ENCODE results near the gene ZNF532.

DNA sequence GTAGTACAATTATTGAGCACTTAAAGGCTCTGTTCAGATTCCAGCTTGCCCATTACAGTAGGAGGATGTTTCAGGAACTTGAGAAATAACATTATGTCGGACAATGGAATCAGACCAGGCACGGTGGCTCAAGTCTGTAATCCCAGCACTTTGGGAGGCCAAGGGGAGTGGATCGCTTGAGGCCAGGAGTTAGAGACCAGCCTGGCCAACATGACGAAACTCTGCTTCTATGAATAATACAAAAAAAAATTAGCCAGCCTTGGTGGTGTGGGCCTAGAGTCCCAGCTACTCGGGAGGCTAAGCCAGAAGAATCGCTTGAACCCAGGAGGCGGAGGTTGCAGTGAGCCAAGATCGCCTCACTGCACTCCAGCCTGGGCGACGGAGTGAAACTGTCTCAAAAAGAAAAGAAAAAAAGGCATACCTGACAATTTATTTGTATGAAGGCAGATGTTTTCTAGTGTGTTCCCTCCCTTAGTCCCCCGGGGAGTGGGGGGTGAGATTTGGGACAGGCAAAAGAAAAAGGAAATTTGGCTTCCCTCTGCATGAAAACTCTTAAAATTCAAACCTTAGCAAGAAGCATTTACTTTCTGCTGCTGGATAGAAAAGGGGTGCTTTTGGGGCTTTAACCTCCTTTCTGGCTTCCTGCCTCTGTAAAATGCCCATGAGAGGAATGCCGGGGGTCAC lies 13.7 kb upstream of the ZNF532 start:
- no peak for TF ChIP-seq POLR2A (IDR thresholded peaks at IDR 0.05; ENCODE audit: low read length)
- no peak for TF ChIP-seq GATA1 (IDR thresholded peaks at IDR 0.05; ENCODE audit: low read depth, low read length)

Measured in erythroblast (primary cell).